Gastroesophageal sphincter (tissue), 3 donors: ENCODE measurements around the gene TBC1D7.

Experiments used
- EP300 ChIP-seq: sonication (generic); formaldehyde crosslinking; IDR thresholded peaks from one replicate; pipeline ENCODE4 v1.6.1; 2017; ENCODE audit warnings: antibody characterized with exemption, mild to moderate bottlenecking
- POLR2A ChIP-seq, 2 donors: fragments of 450-650 bp; IDR thresholded peaks; one replicate each; pipeline ENCODE4 v1.6.1; 2017; ENCODE audit warnings: antibody characterized with exemption in 2 of 2, mild to moderate bottlenecking in 2 of 2, moderate library complexity in 1 of 2
- POLR2AphosphoS5 ChIP-seq: sonication (generic); formaldehyde crosslinking; IDR thresholded peaks from one replicate; pipeline ENCODE4 v1.6.1; 2017; ENCODE audit warnings: antibody characterized with exemption
- TF ChIP-seq, protein P1 (sequence below), 4 experiments: fragments of 200-600 bp in 2 of 4; fragments of 450-650 bp in 2 of 4; sonication (generic) in 1 of 4; IDR thresholded peaks; one replicate each; pipeline ENCODE4 v1.5.1; 2017 to 2019; ENCODE audit warnings: antibody characterized with exemption in 4 of 4, mild to moderate bottlenecking in 2 of 4, moderate library complexity in 2 of 4

DNA sequence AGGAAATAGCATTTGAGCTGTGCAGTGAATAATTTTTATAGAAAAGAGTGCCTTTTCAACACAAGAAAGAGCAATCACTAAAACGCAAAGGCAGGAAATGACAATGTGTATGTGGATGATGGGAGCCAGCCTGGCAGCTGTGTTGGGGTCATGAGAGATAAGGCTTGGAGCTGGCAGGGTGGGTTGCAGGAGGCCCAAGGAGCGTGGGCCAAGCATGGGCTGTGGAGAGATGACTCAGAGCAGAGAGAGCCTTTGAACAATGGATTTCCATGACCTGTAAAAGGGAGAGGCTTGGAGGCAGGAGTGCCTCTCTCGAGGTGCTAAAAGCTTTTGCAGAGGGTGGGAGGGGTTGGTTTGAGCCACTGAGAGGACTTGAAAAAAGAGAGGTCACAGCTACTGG, 6.6 kb upstream of the TBC1D7 start:
- TF ChIP-seq, protein P1, sequence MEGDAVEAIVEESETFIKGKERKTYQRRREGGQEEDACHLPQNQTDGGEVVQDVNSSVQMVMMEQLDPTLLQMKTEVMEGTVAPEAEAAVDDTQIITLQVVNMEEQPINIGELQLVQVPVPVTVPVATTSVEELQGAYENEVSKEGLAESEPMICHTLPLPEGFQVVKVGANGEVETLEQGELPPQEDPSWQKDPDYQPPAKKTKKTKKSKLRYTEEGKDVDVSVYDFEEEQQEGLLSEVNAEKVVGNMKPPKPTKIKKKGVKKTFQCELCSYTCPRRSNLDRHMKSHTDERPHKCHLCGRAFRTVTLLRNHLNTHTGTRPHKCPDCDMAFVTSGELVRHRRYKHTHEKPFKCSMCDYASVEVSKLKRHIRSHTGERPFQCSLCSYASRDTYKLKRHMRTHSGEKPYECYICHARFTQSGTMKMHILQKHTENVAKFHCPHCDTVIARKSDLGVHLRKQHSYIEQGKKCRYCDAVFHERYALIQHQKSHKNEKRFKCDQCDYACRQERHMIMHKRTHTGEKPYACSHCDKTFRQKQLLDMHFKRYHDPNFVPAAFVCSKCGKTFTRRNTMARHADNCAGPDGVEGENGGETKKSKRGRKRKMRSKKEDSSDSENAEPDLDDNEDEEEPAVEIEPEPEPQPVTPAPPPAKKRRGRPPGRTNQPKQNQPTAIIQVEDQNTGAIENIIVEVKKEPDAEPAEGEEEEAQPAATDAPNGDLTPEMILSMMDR (IDR thresholded peaks at IDR 0.05) = no peak
- TF ChIP-seq POLR2AphosphoS5 (no peak), POLR2A (IDR thresholded peaks at IDR 0.05) (no peak), EP300 (no peak)
